Chondrocyte (in vitro differentiated cells): ENCODE data around the gene UPK1B. TPM values are rescaled to one million over a fixed set of nuclear protein-coding genes. Genes with fewer than 3 reads are reported as not detected.

Source experiments
- DNase-seq: peaks from one replicate; pipeline ENCODE4 v3.0.0; 2021; ENCODE audit warnings: mixed read lengths, low spot score
- H3K27ac Mint-ChIP-seq: one replicate; pipeline ENCODE4 v1.8.0; 2021; ENCODE audit warnings: mild to moderate bottlenecking, moderate library complexity, mixed read lengths; ENCODE audit not compliant: unreplicated experiment
- H3K27me3 Mint-ChIP-seq: 2 replicates; pipeline ENCODE4 v1.8.0; 2021; ENCODE audit warnings: low read depth, mixed read lengths
- H3K36me3 Mint-ChIP-seq: 2 replicates; pipeline ENCODE4 v1.8.0; 2021; ENCODE audit warnings: low read depth, mixed read lengths
- H3K4me1 Mint-ChIP-seq: 2 replicates; pipeline ENCODE4 v1.8.0; 2021; ENCODE audit warnings: low read depth, mild to moderate bottlenecking, mixed read lengths
- H3K4me3 Mint-ChIP-seq: one replicate; pipeline ENCODE4 v1.8.0; 2021; ENCODE audit warnings: mild to moderate bottlenecking, moderate library complexity, mixed read lengths; ENCODE audit not compliant: unreplicated experiment
- H3K9me3 Mint-ChIP-seq: 2 replicates; pipeline ENCODE4 v1.8.0; 2021; ENCODE audit warnings: low read depth, mixed read lengths
- total RNA-seq: library from RNA; stranded (reverse); gene quantifications from 3 replicates; pipeline ENCODE4 v1.2.1, GENCODE V29; 2021
- TF ChIP-seq, protein P1 (sequence below): fragments of 200-600 bp; sonication (generic); IDR thresholded peaks from 2 replicates; pipeline ENCODE4 v1.5.0; 2021; ENCODE audit warnings: antibody characterized with exemption, mild to moderate bottlenecking, moderate library complexity

The UPK1B gene
- total RNA-seq, 1 donor from 2014 or later, result not detected

DNA sequence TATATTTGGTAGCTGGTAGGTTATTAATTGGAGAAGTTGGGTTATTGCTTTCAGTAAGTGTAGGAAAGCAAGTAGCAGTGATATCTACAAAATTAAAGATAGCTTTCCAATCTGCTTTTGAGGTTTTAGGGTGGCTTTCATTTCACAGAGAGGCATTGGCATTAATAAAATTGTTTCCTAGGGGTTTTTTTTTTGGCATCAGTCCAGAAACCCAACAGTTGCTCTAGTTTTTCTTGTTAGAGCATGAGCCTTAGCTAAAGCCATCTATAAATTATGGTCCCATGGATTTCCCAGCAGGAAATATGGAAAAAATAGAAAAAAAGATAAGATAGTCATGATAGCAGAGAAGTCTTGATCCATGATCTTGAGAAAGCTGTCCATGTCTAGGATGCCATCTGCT is 70.3 kb downstream of the UPK1B start:
- DNase-seq, result no peak
- TF ChIP-seq, protein P1, sequence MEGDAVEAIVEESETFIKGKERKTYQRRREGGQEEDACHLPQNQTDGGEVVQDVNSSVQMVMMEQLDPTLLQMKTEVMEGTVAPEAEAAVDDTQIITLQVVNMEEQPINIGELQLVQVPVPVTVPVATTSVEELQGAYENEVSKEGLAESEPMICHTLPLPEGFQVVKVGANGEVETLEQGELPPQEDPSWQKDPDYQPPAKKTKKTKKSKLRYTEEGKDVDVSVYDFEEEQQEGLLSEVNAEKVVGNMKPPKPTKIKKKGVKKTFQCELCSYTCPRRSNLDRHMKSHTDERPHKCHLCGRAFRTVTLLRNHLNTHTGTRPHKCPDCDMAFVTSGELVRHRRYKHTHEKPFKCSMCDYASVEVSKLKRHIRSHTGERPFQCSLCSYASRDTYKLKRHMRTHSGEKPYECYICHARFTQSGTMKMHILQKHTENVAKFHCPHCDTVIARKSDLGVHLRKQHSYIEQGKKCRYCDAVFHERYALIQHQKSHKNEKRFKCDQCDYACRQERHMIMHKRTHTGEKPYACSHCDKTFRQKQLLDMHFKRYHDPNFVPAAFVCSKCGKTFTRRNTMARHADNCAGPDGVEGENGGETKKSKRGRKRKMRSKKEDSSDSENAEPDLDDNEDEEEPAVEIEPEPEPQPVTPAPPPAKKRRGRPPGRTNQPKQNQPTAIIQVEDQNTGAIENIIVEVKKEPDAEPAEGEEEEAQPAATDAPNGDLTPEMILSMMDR, result no peak
- no peak overlapping the region for H3K4me3 Mint-ChIP-seq
- H3K4me1 Mint-ChIP-seq, result peaks cover 16% of the 10 kb centered on the region
- H3K36me3 Mint-ChIP-seq, result no peaks in the 10 kb centered on the region
- H3K27me3 Mint-ChIP-seq, result no peaks in the 10 kb centered on the region
- H3K9me3 Mint-ChIP-seq, result peaks cover 10% of the 10 kb centered on the region
- no peak overlapping the region for H3K27ac Mint-ChIP-seq

DNA sequence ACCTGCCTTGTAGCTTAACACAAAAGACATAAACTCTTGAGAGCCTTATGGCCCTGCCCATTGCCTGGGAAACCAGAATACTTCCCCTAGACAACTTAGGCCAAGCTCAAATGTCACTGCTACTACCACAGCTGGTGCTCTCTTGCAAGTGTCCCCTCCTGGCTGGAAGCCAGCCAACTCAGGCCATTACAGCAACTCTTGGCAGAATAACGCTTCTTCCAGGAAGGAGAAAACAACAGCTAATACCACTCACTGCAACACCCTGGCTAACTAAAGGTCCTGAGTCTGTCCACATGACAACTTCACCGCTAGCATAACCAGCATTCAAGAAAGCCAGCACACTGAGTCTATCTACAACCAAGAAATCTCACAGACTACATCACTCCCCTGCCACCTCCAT is 72.4 kb downstream of the UPK1B start:
- H3K27ac Mint-ChIP-seq, result peak overlapping the region; percentile 12
- DNase-seq, result no peak
- no peak overlapping the region for H3K4me3 Mint-ChIP-seq
- H3K36me3 Mint-ChIP-seq, result peaks cover 6% of the 10 kb centered on the region
- H3K9me3 Mint-ChIP-seq, result peaks cover 26% of the 10 kb centered on the region
- H3K4me1 Mint-ChIP-seq, result peaks cover 3% of the 10 kb centered on the region
- no peaks in the 10 kb centered on the region for H3K27me3 Mint-ChIP-seq
- TF ChIP-seq, protein P1, result no peak

Other genes with a start within 250 kb of the UPK1B start
- gene IGSF11, start 138.8 kb upstream of the UPK1B start, total RNA-seq, result not detected in 3 replicates
- gene TEX55, start 27.4 kb upstream of the UPK1B start, total RNA-seq, result not detected in 3 replicates
- 25.8 to 26.7 TPM (median 25.9 TPM) in 3 replicates for gene B4GALT4, start 67.3 kb downstream of the UPK1B start, total RNA-seq
- gene ARHGAP31, start 120.8 kb downstream of the UPK1B start, total RNA-seq, result 35.2 to 50.3 TPM (median 37.1 TPM) in 3 replicates